ENCODE results near the gene ITGB6.

Gene ITGB6

GRCh38 chr2:160229591-160229990, 29.5 kb upstream of the ITGB6 start:
- Histone ChIP-seq H3K27ac (no peak overlapping the region), H3K4me3 (ENCODE audit: low read depth in 1 of 2, low read length in 1 of 2) (no peak overlapping the region), H3K9me3 (no peaks in the 10 kb centered on the region), H3K36me3 (no peaks in the 10 kb centered on the region), H3K4me1 (ENCODE audit: control insufficient read depth in 1 of 2, insufficient read depth in 1 of 2, low read depth in 1 of 2, low read length in 1 of 2) (no peaks in the 10 kb centered on the region), H3K27me3 (no peaks in the 10 kb centered on the region)
- no peak for TF ChIP-seq CTCF (IDR thresholded peaks at IDR 0.05)

DNA sequence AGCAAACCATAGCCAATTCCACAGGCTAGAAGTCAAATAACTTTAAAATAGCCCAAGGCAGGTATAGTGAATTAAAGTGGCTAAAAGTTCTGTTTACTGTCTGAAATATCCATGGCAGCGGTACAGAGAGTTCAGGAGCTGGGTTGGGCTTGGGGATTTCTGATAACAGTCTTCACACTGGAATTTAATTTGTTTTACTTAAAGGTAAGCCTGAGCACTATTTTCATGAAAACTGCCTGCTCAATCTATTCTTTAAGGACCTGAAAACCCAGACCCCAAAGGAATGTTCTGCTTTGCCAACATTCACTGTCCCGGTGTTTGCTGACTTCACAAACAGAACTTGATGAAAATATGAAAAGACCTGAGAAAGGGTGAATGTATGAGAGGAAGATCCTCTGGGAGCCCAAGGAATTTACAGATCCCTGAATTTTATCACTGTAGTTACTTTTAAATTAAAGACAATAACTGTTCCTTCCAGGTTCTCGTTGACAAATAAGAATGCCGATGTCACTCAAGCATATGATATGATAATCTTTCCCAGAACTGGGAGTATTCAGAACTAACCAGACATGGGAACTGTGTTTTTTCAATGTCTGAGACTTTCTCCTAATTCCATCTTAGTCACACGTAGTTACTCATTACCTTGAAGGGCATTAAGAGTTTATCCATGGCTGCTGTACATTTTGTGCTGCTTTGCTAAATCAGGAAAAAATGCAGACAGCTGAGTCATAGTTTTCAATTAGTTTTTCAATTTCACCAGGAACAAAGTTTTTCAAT, 28.3 kb upstream of the ITGB6 start:
- Histone ChIP-seq H3K4me1 (ENCODE audit: control insufficient read depth in 1 of 2, insufficient read depth in 1 of 2, low read depth in 1 of 2, low read length in 1 of 2) (no peaks in the 10 kb centered on the region), H3K27ac (no peak overlapping the region), H3K4me3 (ENCODE audit: low read depth in 1 of 2, low read length in 1 of 2) (no peak overlapping the region), H3K9me3 (no peaks in the 10 kb centered on the region), H3K36me3 (no peaks in the 10 kb centered on the region), H3K27me3 (no peaks in the 10 kb centered on the region)
- no peak for TF ChIP-seq CTCF (IDR thresholded peaks at IDR 0.05)

DNA sequence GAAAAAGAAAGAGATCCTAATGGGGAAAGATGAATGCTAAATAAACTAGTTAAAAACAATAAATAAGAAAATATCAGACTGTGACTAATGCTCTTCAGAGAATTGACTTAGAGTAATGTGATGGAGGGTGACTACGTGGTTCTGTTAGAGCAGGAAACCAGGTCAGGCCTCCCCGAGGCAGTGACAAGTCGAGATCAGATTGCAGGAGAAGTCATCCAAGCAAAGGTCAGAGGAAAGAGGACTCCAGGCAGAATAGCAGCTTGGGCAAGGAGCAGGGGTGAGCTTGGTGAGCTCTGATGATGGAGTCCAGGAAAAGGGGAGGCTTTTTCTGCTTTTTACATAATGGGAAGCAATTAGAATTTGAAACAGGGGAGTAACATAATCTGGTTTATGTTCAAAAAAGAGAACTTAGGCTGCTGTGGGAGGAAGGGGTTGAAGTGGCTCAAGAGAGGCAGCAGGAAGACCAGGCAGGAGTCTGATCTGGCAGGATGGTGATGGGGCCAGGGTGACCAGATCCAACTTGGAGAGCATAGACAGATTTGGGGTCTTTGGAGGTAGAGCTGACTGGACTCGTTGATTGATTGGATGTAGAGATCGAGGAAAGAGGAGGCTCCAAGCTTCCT, 27.3 kb upstream of the ITGB6 start:
- H3K4me1 ChIP-seq (ENCODE audit: control insufficient read depth in 1 of 2, insufficient read depth in 1 of 2, low read depth in 1 of 2, low read length in 1 of 2): no peaks in the 10 kb centered on the region
- H3K36me3 ChIP-seq: no peaks in the 10 kb centered on the region
- TF ChIP-seq CTCF (IDR thresholded peaks at IDR 0.05): no peak
- no peak overlapping the region for H3K27ac ChIP-seq
- no peaks in the 10 kb centered on the region for H3K9me3 ChIP-seq
- H3K4me3 ChIP-seq (ENCODE audit: low read depth in 1 of 2, low read length in 1 of 2): no peak overlapping the region
- H3K27me3 ChIP-seq: no peaks in the 10 kb centered on the region

DNA sequence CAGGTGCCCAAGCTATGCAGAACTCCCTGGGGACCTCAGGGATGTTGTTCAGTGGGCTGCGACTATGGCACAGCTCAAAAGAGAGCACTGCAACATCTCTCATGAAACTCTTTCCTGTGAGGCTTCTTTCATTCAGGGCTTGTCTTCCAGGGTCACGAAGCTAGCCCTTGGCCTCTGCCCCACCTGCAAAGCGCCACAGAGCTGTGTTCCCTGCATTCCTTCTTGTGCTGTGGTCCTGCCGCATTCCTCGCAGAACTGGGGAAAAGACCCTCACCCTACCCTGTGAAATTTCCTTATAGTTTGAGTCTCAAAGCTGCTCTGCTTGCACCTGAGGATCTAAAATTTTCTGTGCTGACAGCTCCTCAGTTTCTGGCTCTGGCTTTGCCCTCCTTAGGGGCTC, 26.3 kb upstream of the ITGB6 start:
- H3K9me3 ChIP-seq: no peaks in the 10 kb centered on the region
- TF ChIP-seq CTCF (IDR thresholded peaks at IDR 0.05): no peak
- H3K4me3 ChIP-seq (ENCODE audit: low read depth in 1 of 2, low read length in 1 of 2): no peak overlapping the region
- H3K4me1 ChIP-seq (ENCODE audit: control insufficient read depth in 1 of 2, insufficient read depth in 1 of 2, low read depth in 1 of 2, low read length in 1 of 2): no peaks in the 10 kb centered on the region
- no peak overlapping the region for H3K27ac ChIP-seq
- no peaks in the 10 kb centered on the region for H3K36me3 ChIP-seq
- H3K27me3 ChIP-seq: no peaks in the 10 kb centered on the region

- Histone ChIP-seq H3K27me3 (no peaks in the 10 kb centered on the region), H3K4me3 (ENCODE audit: low read depth in 1 of 2, low read length in 1 of 2) (no peak overlapping the region), H3K27ac (no peak overlapping the region), H3K36me3 (no peaks in the 10 kb centered on the region), H3K9me3 (no peaks in the 10 kb centered on the region), H3K4me1 (ENCODE audit: control insufficient read depth in 1 of 2, insufficient read depth in 1 of 2, low read depth in 1 of 2, low read length in 1 of 2) (no peaks in the 10 kb centered on the region)
- no peak for TF ChIP-seq CTCF (IDR thresholded peaks at IDR 0.05)
Measured at GRCh38 chr2:160225722-160226121, 25.6 kb upstream of the ITGB6 start.

Data from neutrophil (primary cell).